Measurements from ENCODE around the gene GTF2A1. TPM values are rescaled to one million over a fixed set of nuclear protein-coding genes. Genes with fewer than 3 reads are reported as not detected.

Gene GTF2A1
- total RNA-seq, 1 donor from 2014 or later: 14.6 TPM

GRCh38 chr14:81148635-81149034 is 72.1 kb downstream of the GTF2A1 start:
- Histone ChIP-seq H3K36me3 (ENCODE audit: control insufficient read depth in 3 of 3, insufficient read depth in 3 of 3, low read length in 3 of 3) (no peaks in the 10 kb centered on the region), H3K27me3 (ENCODE audit: control insufficient read depth in 3 of 3, insufficient read depth in 3 of 3, low read length in 3 of 3) (no peaks in the 10 kb centered on the region), H3K4me3 (ENCODE audit: low read length in 3 of 3) (no peak overlapping the region), H3K27ac (ENCODE audit: low read depth, low read length) (no peak overlapping the region), H3K9ac (ENCODE audit: low read depth in 1 of 3, low read length in 3 of 3) (no peak overlapping the region), H3K4me1 (ENCODE audit: control insufficient read depth in 3 of 3, insufficient read depth in 3 of 3, low read length in 3 of 3) (peaks cover 0 to 4% (median 0%) of the 10 kb centered on the region in 3 donors), H3K9me3 (ENCODE audit: control insufficient read depth in 3 of 3, low read length in 3 of 3) (no peaks in the 10 kb centered on the region)

GRCh38 chr14:81147140-81147897 is 73.4 kb downstream of the GTF2A1 start:
- Histone ChIP-seq H3K36me3 (ENCODE audit: control insufficient read depth in 3 of 3, insufficient read depth in 3 of 3, low read length in 3 of 3) (no peaks in the 10 kb centered on the region), H3K4me3 (ENCODE audit: low read length in 3 of 3) (no peak overlapping the region), H3K9me3 (ENCODE audit: control insufficient read depth in 3 of 3, low read length in 3 of 3) (no peaks in the 10 kb centered on the region), H3K27me3 (ENCODE audit: control insufficient read depth in 3 of 3, insufficient read depth in 3 of 3, low read length in 3 of 3) (no peaks in the 10 kb centered on the region), H3K9ac (ENCODE audit: low read depth in 1 of 3, low read length in 3 of 3) (no peak overlapping the region), H3K27ac (ENCODE audit: low read depth, low read length) (no peak overlapping the region), H3K4me1 (ENCODE audit: control insufficient read depth in 3 of 3, insufficient read depth in 3 of 3, low read length in 3 of 3) (no peaks in the 10 kb centered on the region)

- H3K4me1 ChIP-seq (ENCODE audit: control insufficient read depth in 3 of 3, insufficient read depth in 3 of 3, low read length in 3 of 3): no peaks in the 10 kb centered on the region
- no peaks in the 10 kb centered on the region for H3K27me3 ChIP-seq (ENCODE audit: control insufficient read depth in 3 of 3, insufficient read depth in 3 of 3, low read length in 3 of 3)
- H3K27ac ChIP-seq (ENCODE audit: low read depth, low read length): no peak overlapping the region
- no peak overlapping the region for H3K4me3 ChIP-seq (ENCODE audit: low read length in 3 of 3)
- no peaks in the 10 kb centered on the region for H3K9me3 ChIP-seq (ENCODE audit: control insufficient read depth in 3 of 3, low read length in 3 of 3)
- H3K9ac ChIP-seq (ENCODE audit: low read depth in 1 of 3, low read length in 3 of 3): no peak overlapping the region
- H3K36me3 ChIP-seq (ENCODE audit: control insufficient read depth in 3 of 3, insufficient read depth in 3 of 3, low read length in 3 of 3): no peaks in the 10 kb centered on the region
These were observed 75.7 kb downstream of the GTF2A1 start for GRCh38 chr14:81144824-81145603.

- Histone ChIP-seq H3K27ac (ENCODE audit: low read depth, low read length) (no peak overlapping the region), H3K4me1 (ENCODE audit: control insufficient read depth in 3 of 3, insufficient read depth in 3 of 3, low read length in 3 of 3) (no peaks in the 10 kb centered on the region), H3K4me3 (ENCODE audit: low read length in 3 of 3) (no peak overlapping the region), H3K36me3 (ENCODE audit: control insufficient read depth in 3 of 3, insufficient read depth in 3 of 3, low read length in 3 of 3) (no peaks in the 10 kb centered on the region), H3K9ac (ENCODE audit: low read depth in 1 of 3, low read length in 3 of 3) (no peak overlapping the region), H3K9me3 (ENCODE audit: control insufficient read depth in 3 of 3, low read length in 3 of 3) (no peaks in the 10 kb centered on the region), H3K27me3 (ENCODE audit: control insufficient read depth in 3 of 3, insufficient read depth in 3 of 3, low read length in 3 of 3) (no peaks in the 10 kb centered on the region)
These were observed 77.0 kb downstream of the GTF2A1 start for GRCh38 chr14:81143793-81144192.

GRCh38 chr14:81141426-81141825 is 79.3 kb downstream of the GTF2A1 start:
- Histone ChIP-seq H3K27ac (ENCODE audit: low read depth, low read length) (no peak overlapping the region), H3K36me3 (ENCODE audit: control insufficient read depth in 3 of 3, insufficient read depth in 3 of 3, low read length in 3 of 3) (no peaks in the 10 kb centered on the region), H3K9ac (ENCODE audit: low read depth in 1 of 3, low read length in 3 of 3) (no peak overlapping the region), H3K9me3 (ENCODE audit: control insufficient read depth in 3 of 3, low read length in 3 of 3) (no peaks in the 10 kb centered on the region), H3K27me3 (ENCODE audit: control insufficient read depth in 3 of 3, insufficient read depth in 3 of 3, low read length in 3 of 3) (no peaks in the 10 kb centered on the region), H3K4me3 (ENCODE audit: low read length in 3 of 3) (no peak overlapping the region), H3K4me1 (ENCODE audit: control insufficient read depth in 3 of 3, insufficient read depth in 3 of 3, low read length in 3 of 3) (no peaks in the 10 kb centered on the region)

- H3K9ac ChIP-seq (ENCODE audit: low read depth in 1 of 3, low read length in 3 of 3): no peak overlapping the region
- no peaks in the 10 kb centered on the region for H3K9me3 ChIP-seq (ENCODE audit: control insufficient read depth in 3 of 3, low read length in 3 of 3)
- no peak overlapping the region for H3K27ac ChIP-seq (ENCODE audit: low read depth, low read length)
- no peak overlapping the region for H3K4me3 ChIP-seq (ENCODE audit: low read length in 3 of 3)
- H3K4me1 ChIP-seq (ENCODE audit: control insufficient read depth in 3 of 3, insufficient read depth in 3 of 3, low read length in 3 of 3): no peaks in the 10 kb centered on the region
- no peaks in the 10 kb centered on the region for H3K36me3 ChIP-seq (ENCODE audit: control insufficient read depth in 3 of 3, insufficient read depth in 3 of 3, low read length in 3 of 3)
- no peaks in the 10 kb centered on the region for H3K27me3 ChIP-seq (ENCODE audit: control insufficient read depth in 3 of 3, insufficient read depth in 3 of 3, low read length in 3 of 3)
These were observed 82.3 kb downstream of the GTF2A1 start for GRCh38 chr14:81138429-81138828.

- H3K4me1 ChIP-seq (ENCODE audit: control insufficient read depth in 3 of 3, insufficient read depth in 3 of 3, low read length in 3 of 3): no peaks in the 10 kb centered on the region
- no peak overlapping the region for H3K4me3 ChIP-seq (ENCODE audit: low read length in 3 of 3)
- H3K36me3 ChIP-seq (ENCODE audit: control insufficient read depth in 3 of 3, insufficient read depth in 3 of 3, low read length in 3 of 3): no peaks in the 10 kb centered on the region
- no peaks in the 10 kb centered on the region for H3K9me3 ChIP-seq (ENCODE audit: control insufficient read depth in 3 of 3, low read length in 3 of 3)
- no peak overlapping the region for H3K9ac ChIP-seq (ENCODE audit: low read depth in 1 of 3, low read length in 3 of 3)
- H3K27me3 ChIP-seq (ENCODE audit: control insufficient read depth in 3 of 3, insufficient read depth in 3 of 3, low read length in 3 of 3): no peaks in the 10 kb centered on the region
- no peak overlapping the region for H3K27ac ChIP-seq (ENCODE audit: low read depth, low read length)
These were observed 83.4 kb downstream of the GTF2A1 start for GRCh38 chr14:81137316-81137715.

GRCh38 chr14:81133400-81133799 is 87.4 kb downstream of the GTF2A1 start:
- Histone ChIP-seq H3K27ac (ENCODE audit: low read depth, low read length) (no peak overlapping the region), H3K4me1 (ENCODE audit: control insufficient read depth in 3 of 3, insufficient read depth in 3 of 3, low read length in 3 of 3) (no peaks in the 10 kb centered on the region), H3K9ac (ENCODE audit: low read depth in 1 of 3, low read length in 3 of 3) (no peak overlapping the region), H3K4me3 (ENCODE audit: low read length in 3 of 3) (no peak overlapping the region), H3K9me3 (ENCODE audit: control insufficient read depth in 3 of 3, low read length in 3 of 3) (no peaks in the 10 kb centered on the region), H3K36me3 (ENCODE audit: control insufficient read depth in 3 of 3, insufficient read depth in 3 of 3, low read length in 3 of 3) (no peaks in the 10 kb centered on the region), H3K27me3 (ENCODE audit: control insufficient read depth in 3 of 3, insufficient read depth in 3 of 3, low read length in 3 of 3) (no peaks in the 10 kb centered on the region)

GRCh38 chr14:81132468-81132867 is 88.3 kb downstream of the GTF2A1 start:
- H3K9ac ChIP-seq (ENCODE audit: low read depth in 1 of 3, low read length in 3 of 3): no peak overlapping the region
- H3K27me3 ChIP-seq (ENCODE audit: control insufficient read depth in 3 of 3, insufficient read depth in 3 of 3, low read length in 3 of 3): no peaks in the 10 kb centered on the region
- H3K27ac ChIP-seq (ENCODE audit: low read depth, low read length): no peak overlapping the region
- H3K36me3 ChIP-seq (ENCODE audit: control insufficient read depth in 3 of 3, insufficient read depth in 3 of 3, low read length in 3 of 3): no peaks in the 10 kb centered on the region
- no peaks in the 10 kb centered on the region for H3K4me1 ChIP-seq (ENCODE audit: control insufficient read depth in 3 of 3, insufficient read depth in 3 of 3, low read length in 3 of 3)
- no peak overlapping the region for H3K4me3 ChIP-seq (ENCODE audit: low read length in 3 of 3)
- H3K9me3 ChIP-seq (ENCODE audit: control insufficient read depth in 3 of 3, low read length in 3 of 3): no peaks in the 10 kb centered on the region

- H3K27me3 ChIP-seq (ENCODE audit: control insufficient read depth in 3 of 3, insufficient read depth in 3 of 3, low read length in 3 of 3): no peaks in the 10 kb centered on the region
- H3K9me3 ChIP-seq (ENCODE audit: control insufficient read depth in 3 of 3, low read length in 3 of 3): no peaks in the 10 kb centered on the region
- no peak overlapping the region for H3K4me3 ChIP-seq (ENCODE audit: low read length in 3 of 3)
- no peaks in the 10 kb centered on the region for H3K4me1 ChIP-seq (ENCODE audit: control insufficient read depth in 3 of 3, insufficient read depth in 3 of 3, low read length in 3 of 3)
- no peaks in the 10 kb centered on the region for H3K36me3 ChIP-seq (ENCODE audit: control insufficient read depth in 3 of 3, insufficient read depth in 3 of 3, low read length in 3 of 3)
- H3K9ac ChIP-seq (ENCODE audit: low read depth in 1 of 3, low read length in 3 of 3): no peak overlapping the region
- H3K27ac ChIP-seq (ENCODE audit: low read depth, low read length): no peak overlapping the region
These were observed 91.5 kb downstream of the GTF2A1 start for GRCh38 chr14:81129242-81129641.

Data from skeletal muscle tissue (tissue), 4 donors.